ELF-1 (cell line): Measurements from ENCODE around the gene RPL4.

ENCODE experiments used
- DNase-seq: peaks from one replicate; pipeline ENCODE4 v3.0.0-alpha.2; 2016; ENCODE audit warnings: low read depth, low spot score

Gene RPL4

GRCh38 chr15:66459818-66460615 is 44.6 kb downstream of the RPL4 start:
- no peak for DNase-seq

GRCh38 chr15:66456211-66456610 is 48.4 kb downstream of the RPL4 start:
- no peak for DNase-seq

GRCh38 chr15:66454143-66454542 is 50.5 kb downstream of the RPL4 start:
- no peak for DNase-seq

- no peak for DNase-seq
These were observed 51.6 kb downstream of the RPL4 start for GRCh38 chr15:66452971-66453580.

GRCh38 chr15:66452420-66452819 is 52.2 kb downstream of the RPL4 start:
- no peak for DNase-seq
